Measurements from ENCODE around the gene CCDC116. TPM values are rescaled to one million over a fixed set of nuclear protein-coding genes. Genes with fewer than 3 reads are reported as not detected.
A peak's percentile ranks its signal among the peaks of the same experiment; 100 is the strongest.

The CCDC116 gene
- total and polyA plus RNA-seq, 3 experiments from 2014 or later = 0.48 to 0.51 TPM; not detected in 1

- no peaks in the 10 kb centered on the region for H3K9me3 Mint-ChIP-seq
- H3K4me1 ChIP-seq (ENCODE audit: insufficient read depth, low read length) = peaks cover 48% of the 10 kb centered on the region
- ChIA-PET CTCF (interaction anchor here (0.9 to 5.7 kb wide), 21 partner anchors 9 to 64 kb away, joined by 3 to 99 read pairs (median 4); partner anchors contain the start of genes PPIL2 and SDF2L1), POLR2A (interaction anchor here (0.5 to 3.8 kb wide), 6 partner anchors 13 to 1568 kb away, joined by 3 to 76 read pairs (median 4); partner anchors contain the start of genes SDF2L1 and UBE2L3)
- no peaks in the 10 kb centered on the region for H3K9me3 ChIP-seq (ENCODE audit: low read length)
- peaks cover 15% of the 10 kb centered on the region for H3K36me3 ChIP-seq (ENCODE audit: insufficient read depth, low read length)
- H3K27ac ChIP-seq (ENCODE audit: low read depth, low read length) = peak within 1 kb of the TSS; percentile 98
- no peaks in the 10 kb centered on the region for H3K27me3 ChIP-seq (ENCODE audit: insufficient read depth, low read length, poor library complexity, severe bottlenecking)
- peak within 1 kb of the TSS; percentile 88 to 96 (median 92) for H3K27ac Mint-ChIP-seq
- H3K36me3 Mint-ChIP-seq = peaks cover 0 to 29% (median 6%) of the 10 kb centered on the region in 3 donors
- peak within 1 kb of the TSS; percentile 92 to 99 (median 94) for H3K4me3 Mint-ChIP-seq
- H3K4me3 ChIP-seq (ENCODE audit: low read length) = peak within 1 kb of the TSS; percentile 90
- peak; percentile 91 to 95 (median 93) for DNase-seq
- H3K4me1 Mint-ChIP-seq = peaks cover 32 to 56% (median 38%) of the 10 kb centered on the region in 3 donors
- no peaks in the 10 kb centered on the region for H3K27me3 Mint-ChIP-seq
These were observed 3.1 kb upstream of the CCDC116 start, which contains the start of gene YDJC for GRCh38 chr22:21629255-21630149. YDJC (minus strand) TSS chr22:21630022; CDS start chr22:21630014, 8 bp downstream.

GRCh38 chr22:21631025-21631424 is 1.5 kb upstream of the CCDC116 start:
- H3K4me1 Mint-ChIP-seq = peaks cover 26 to 44% (median 31%) of the 10 kb centered on the region in 3 donors
- H3K4me3 Mint-ChIP-seq = peak overlapping the region in 5 of 7 donors; percentile 58 to 99 (median 70)
- Histone ChIP-seq H3K27me3 (ENCODE audit: insufficient read depth, low read length, poor library complexity, severe bottlenecking) (no peaks in the 10 kb centered on the region), H3K4me1 (ENCODE audit: insufficient read depth, low read length) (peaks cover 38% of the 10 kb centered on the region), H3K9me3 (ENCODE audit: low read length) (no peaks in the 10 kb centered on the region), H3K36me3 (ENCODE audit: insufficient read depth, low read length) (peaks cover 15% of the 10 kb centered on the region), H3K27ac (ENCODE audit: low read depth, low read length) (no peak overlapping the region), H3K4me3 (ENCODE audit: low read length) (no peak overlapping the region)
- H3K36me3 Mint-ChIP-seq = peaks cover 0 to 24% (median 4%) of the 10 kb centered on the region in 3 donors
- DNase-seq = no peak
- ChIA-PET POLR2A (interaction anchor here (3.8 kb wide), 1 partner anchor 12 kb away, joined by 76 read pairs; the partner anchor contains the start of gene SDF2L1), CTCF (interaction anchor here (0.7 to 5.7 kb wide), 7 partner anchors 10 to 63 kb away, joined by 3 to 99 read pairs (median 4); partner anchors contain the start of genes PPIL2 and SDF2L1)
- no peaks in the 10 kb centered on the region for H3K9me3 Mint-ChIP-seq
- peak overlapping the region in 1 of 8 donors; percentile 96 for H3K27ac Mint-ChIP-seq
- no peaks in the 10 kb centered on the region for H3K27me3 Mint-ChIP-seq

- peak overlapping the region in 3 of 8 donors; percentile 36 to 87 (median 38) for H3K27ac Mint-ChIP-seq
- no peaks in the 10 kb centered on the region for H3K9me3 Mint-ChIP-seq
- ChIA-PET CTCF (interaction anchor here (5.7 to 6.3 kb wide), 2 partner anchors 8 to 14 kb away, joined by 35 to 99 read pairs; partner anchors contain the start of gene SDF2L1), POLR2A (interaction anchor here (1.2 kb wide), 1 partner anchor 10 kb away, joined by 8 read pairs; the partner anchor contains the start of gene SDF2L1)
- no peaks in the 10 kb centered on the region for H3K27me3 ChIP-seq (ENCODE audit: insufficient read depth, low read length, poor library complexity, severe bottlenecking)
- H3K4me1 Mint-ChIP-seq = peaks cover 13 to 26% (median 14%) of the 10 kb centered on the region in 3 donors
- H3K4me1 ChIP-seq (ENCODE audit: insufficient read depth, low read length) = peaks cover 22% of the 10 kb centered on the region
- DNase-seq = no peak
- H3K27ac ChIP-seq (ENCODE audit: low read depth, low read length) = peak overlapping the region; percentile 51
- H3K9me3 ChIP-seq (ENCODE audit: low read length) = no peaks in the 10 kb centered on the region
- no peak overlapping the region for H3K4me3 Mint-ChIP-seq
- H3K4me3 ChIP-seq (ENCODE audit: low read length) = no peak overlapping the region
- no peaks in the 10 kb centered on the region for H3K27me3 Mint-ChIP-seq
- peaks cover 5% of the 10 kb centered on the region for H3K36me3 ChIP-seq (ENCODE audit: insufficient read depth, low read length)
- peaks cover 0 to 9% (median 3%) of the 10 kb centered on the region in 3 donors for H3K36me3 Mint-ChIP-seq
These were observed 371 bp downstream of the CCDC116 start for GRCh38 chr22:21632931-21633330.

GRCh38 chr22:21633481-21633880 is 921 bp downstream of the CCDC116 start:
- H3K36me3 ChIP-seq (ENCODE audit: insufficient read depth, low read length) = no peaks in the 10 kb centered on the region
- Mint-ChIP-seq H3K36me3 (peaks cover 0 to 4% (median 0%) of the 10 kb centered on the region in 3 donors), H3K27ac (no peak overlapping the region), H3K4me3 (no peak overlapping the region), H3K9me3 (no peaks in the 10 kb centered on the region), H3K4me1 (peaks cover 8 to 21% (median 9%) of the 10 kb centered on the region in 3 donors), H3K27me3 (no peaks in the 10 kb centered on the region)
- DNase-seq = no peak
- no peak overlapping the region for H3K4me3 ChIP-seq (ENCODE audit: low read length)
- H3K4me1 ChIP-seq (ENCODE audit: insufficient read depth, low read length) = peaks cover 16% of the 10 kb centered on the region
- H3K9me3 ChIP-seq (ENCODE audit: low read length) = no peaks in the 10 kb centered on the region
- H3K27ac ChIP-seq (ENCODE audit: low read depth, low read length) = no peak overlapping the region
- H3K27me3 ChIP-seq (ENCODE audit: insufficient read depth, low read length, poor library complexity, severe bottlenecking) = no peaks in the 10 kb centered on the region
- ChIA-PET POLR2A (no interaction called here), CTCF (interaction anchor here (1.6 to 6.3 kb wide), 2 partner anchors 10 to 14 kb away, joined by 9 to 35 read pairs; no protein-coding TSS in a partner anchor)

- peaks cover 0 to 4% (median 0%) of the 10 kb centered on the region in 3 donors for H3K36me3 Mint-ChIP-seq
- ChIA-PET POLR2A (no interaction called here), CTCF (interaction anchor here (1.6 to 6.3 kb wide), 2 partner anchors 9 to 13 kb away, joined by 9 to 35 read pairs; no protein-coding TSS in a partner anchor)
- H3K4me3 Mint-ChIP-seq = no peak overlapping the region
- Histone ChIP-seq H3K9me3 (ENCODE audit: low read length) (no peaks in the 10 kb centered on the region), H3K4me3 (ENCODE audit: low read length) (no peak overlapping the region), H3K36me3 (ENCODE audit: insufficient read depth, low read length) (no peaks in the 10 kb centered on the region), H3K27ac (ENCODE audit: low read depth, low read length) (no peak overlapping the region), H3K4me1 (ENCODE audit: insufficient read depth, low read length) (peaks cover 12% of the 10 kb centered on the region), H3K27me3 (ENCODE audit: insufficient read depth, low read length, poor library complexity, severe bottlenecking) (no peaks in the 10 kb centered on the region)
- no peak overlapping the region for H3K27ac Mint-ChIP-seq
- DNase-seq = no peak
- no peaks in the 10 kb centered on the region for H3K9me3 Mint-ChIP-seq
- peaks cover 7 to 19% (median 8%) of the 10 kb centered on the region in 3 donors for H3K4me1 Mint-ChIP-seq
- H3K27me3 Mint-ChIP-seq = no peaks in the 10 kb centered on the region
These were observed 1.5 kb downstream of the CCDC116 start for GRCh38 chr22:21634081-21634480.

GRCh38 chr22:21634844-21635243 is 2.3 kb downstream of the CCDC116 start:
- no peaks in the 10 kb centered on the region for H3K36me3 ChIP-seq (ENCODE audit: insufficient read depth, low read length)
- H3K4me1 ChIP-seq (ENCODE audit: insufficient read depth, low read length) = peaks cover 11% of the 10 kb centered on the region
- no peak overlapping the region for H3K27ac ChIP-seq (ENCODE audit: low read depth, low read length)
- peak overlapping the region in 1 of 7 donors; percentile 37 for H3K4me3 Mint-ChIP-seq
- no peak overlapping the region for H3K4me3 ChIP-seq (ENCODE audit: low read length)
- H3K27me3 Mint-ChIP-seq = no peaks in the 10 kb centered on the region
- no peaks in the 10 kb centered on the region for H3K9me3 ChIP-seq (ENCODE audit: low read length)
- no peak overlapping the region for H3K27ac Mint-ChIP-seq
- H3K36me3 Mint-ChIP-seq = no peaks in the 10 kb centered on the region
- peaks cover 4 to 16% (median 6%) of the 10 kb centered on the region in 3 donors for H3K4me1 Mint-ChIP-seq
- H3K9me3 Mint-ChIP-seq = no peaks in the 10 kb centered on the region
- DNase-seq = no peak
- ChIA-PET CTCF (interaction anchor here (1.6 to 6.3 kb wide), 2 partner anchors 8 to 13 kb away, joined by 9 to 35 read pairs; no protein-coding TSS in a partner anchor), POLR2A (no interaction called here)
- no peaks in the 10 kb centered on the region for H3K27me3 ChIP-seq (ENCODE audit: insufficient read depth, low read length, poor library complexity, severe bottlenecking)

GRCh38 chr22:21635771-21636510 is 3.4 kb downstream of the CCDC116 start:
- Histone ChIP-seq H3K27ac (ENCODE audit: low read depth, low read length) (no peak overlapping the region), H3K27me3 (ENCODE audit: insufficient read depth, low read length, poor library complexity, severe bottlenecking) (no peaks in the 10 kb centered on the region), H3K9me3 (ENCODE audit: low read length) (no peaks in the 10 kb centered on the region), H3K36me3 (ENCODE audit: insufficient read depth, low read length) (no peaks in the 10 kb centered on the region), H3K4me3 (ENCODE audit: low read length) (no peak overlapping the region), H3K4me1 (ENCODE audit: insufficient read depth, low read length) (peaks cover 5% of the 10 kb centered on the region)
- Mint-ChIP-seq H3K9me3 (no peaks in the 10 kb centered on the region), H3K27ac (peak overlapping the region in 1 of 8 donors; percentile 79), H3K27me3 (no peaks in the 10 kb centered on the region), H3K36me3 (no peaks in the 10 kb centered on the region), H3K4me1 (peaks cover 6 to 10% (median 9%) of the 10 kb centered on the region in 3 donors), H3K4me3 (no peak overlapping the region)
- ChIA-PET CTCF (interaction anchor here (6.3 kb wide), 1 partner anchor 11 kb away, joined by 35 read pairs; no protein-coding TSS in a partner anchor), POLR2A (no interaction called here)
- DNase-seq = no peak
